ENCODE results near the gene RTL1. TPM values are rescaled to one million over a fixed set of nuclear protein-coding genes. Genes with fewer than 3 reads are reported as not detected.

Gene RTL1
- total RNA-seq, 1 donor from 2014 or later: not detected

- Histone ChIP-seq H3K4me1 (no peaks in the 10 kb centered on the region), H3K9me3 (no peaks in the 10 kb centered on the region), H3K36me3 (no peaks in the 10 kb centered on the region), H3K27ac (no peak overlapping the region), H3K4me3 (no peak overlapping the region), H3K27me3 (peaks cover 18% of the 10 kb centered on the region)
- intact Hi-C loops (cut with DNase I): no loop called here
- DNase-seq (no peak), ATAC-seq (no peak)
- TF ChIP-seq CTCF (IDR thresholded peaks at IDR 0.05): no peak
Observed at GRCh38 chr14:100834082-100834793, 69.3 kb downstream of the RTL1 start.

DNA sequence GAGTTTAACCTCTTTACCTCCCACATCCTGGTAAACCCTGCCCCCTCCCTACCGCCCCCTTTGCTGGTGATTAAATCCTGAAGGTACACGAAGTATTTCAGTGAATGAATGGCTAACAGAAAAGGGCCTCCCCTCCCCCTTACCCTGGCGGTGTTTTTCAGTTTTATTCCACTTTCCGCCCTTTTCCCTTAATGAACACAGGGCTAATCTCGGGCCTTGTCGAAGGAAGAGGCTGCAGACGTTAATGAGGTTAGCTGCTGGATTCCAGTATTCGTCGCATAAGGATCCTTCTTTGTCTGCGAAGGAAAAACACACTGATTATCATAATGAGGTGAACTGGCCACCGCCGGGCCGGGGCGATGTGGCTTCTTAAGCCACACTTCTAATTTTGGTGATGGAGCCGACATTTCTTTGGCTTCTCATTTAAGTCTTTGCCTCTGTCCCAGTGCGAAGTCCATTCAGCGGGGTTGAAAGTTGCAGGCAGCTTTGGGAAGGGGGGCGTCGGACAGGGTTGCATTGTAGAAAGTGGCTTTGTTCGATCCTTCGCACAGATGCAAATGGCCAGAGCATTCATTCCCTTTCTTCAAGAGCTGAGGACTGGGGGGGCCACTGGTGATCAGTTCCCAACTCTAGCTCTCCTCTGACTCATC is 71.1 kb downstream of the RTL1 start:
- peaks cover 21% of the 10 kb centered on the region for H3K27me3 ChIP-seq
- no peak overlapping the region for H3K4me3 ChIP-seq
- DNase-seq (no peak), ATAC-seq (no peak)
- no peak overlapping the region for H3K27ac ChIP-seq
- TF ChIP-seq CTCF (IDR thresholded peaks at IDR 0.05): no peak
- no peaks in the 10 kb centered on the region for H3K9me3 ChIP-seq
- no peaks in the 10 kb centered on the region for H3K4me1 ChIP-seq
- no peaks in the 10 kb centered on the region for H3K36me3 ChIP-seq
- intact Hi-C loops (cut with DNase I): no loop called here

DNA sequence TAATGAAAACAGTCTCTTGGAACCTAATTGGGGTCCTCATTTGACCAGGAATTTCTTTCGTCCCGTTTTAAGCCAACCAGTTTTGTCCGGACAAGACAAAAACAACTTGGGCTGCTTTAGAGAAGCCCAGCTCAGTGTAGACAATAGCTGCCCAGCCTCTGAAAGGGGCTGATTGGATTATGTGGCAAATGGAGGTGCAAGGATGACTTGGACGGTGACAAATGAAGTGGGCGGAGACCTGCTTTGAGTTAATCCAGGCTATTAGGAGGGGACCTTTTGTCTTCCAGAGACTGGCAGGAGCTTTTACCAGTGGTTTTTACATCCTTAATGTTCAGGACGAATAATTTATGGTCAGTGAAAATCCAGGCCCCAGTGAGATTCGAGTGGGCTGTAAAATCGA is 72.8 kb downstream of the RTL1 start:
- H3K27ac ChIP-seq: no peak overlapping the region
- no peaks in the 10 kb centered on the region for H3K36me3 ChIP-seq
- ATAC-seq (no peak), DNase-seq (no peak)
- no peaks in the 10 kb centered on the region for H3K9me3 ChIP-seq
- H3K4me3 ChIP-seq: no peak overlapping the region
- peaks cover 21% of the 10 kb centered on the region for H3K27me3 ChIP-seq
- H3K4me1 ChIP-seq: no peaks in the 10 kb centered on the region
- intact Hi-C loops (cut with DNase I): no loop called here
- no peak for TF ChIP-seq CTCF (IDR thresholded peaks at IDR 0.05)

Small RNA genes lying within 50 kb of the gene (microRNA-seq; reads per million reads assigned to microRNA genes)
- gene MIR127 (ENCODE audit: borderline microRNAs expressed) (123 reads per million, percentile 67 among the genes with 10 or more reads in this experiment), gene MIR136 (ENCODE audit: borderline microRNAs expressed) (7.3 reads per million, percentile 34 among the genes with 10 or more reads in this experiment), gene MIR337 (ENCODE audit: borderline microRNAs expressed) (53.8 reads per million, percentile 57 among the genes with 10 or more reads in this experiment), gene MIR370 (ENCODE audit: borderline microRNAs expressed) (2.0 reads per million, percentile 7 among the genes with 10 or more reads in this experiment), gene MIR431 (ENCODE audit: borderline microRNAs expressed) (2.8 reads per million, percentile 19 among the genes with 10 or more reads in this experiment), gene MIR432 (ENCODE audit: borderline microRNAs expressed) (10.4 reads per million, percentile 38 among the genes with 10 or more reads in this experiment), gene MIR433 (ENCODE audit: borderline microRNAs expressed) (4.1 reads per million, percentile 26 among the genes with 10 or more reads in this experiment), gene MIR493 (ENCODE audit: borderline microRNAs expressed) (32.2 reads per million, percentile 51 among the genes with 10 or more reads in this experiment), gene MIR665 (ENCODE audit: borderline microRNAs expressed) (not detected)

Other genes starting within 250 kb of the RTL1 start
- not detected for gene DLK1, start 176.8 kb downstream of the RTL1 start, total RNA-seq
- gene MEG3, start 77.6 kb downstream of the RTL1 start, total RNA-seq: 15.6 TPM